Jurkat, Clone E6-1 (cell line): ENCODE measurements around the gene GRIK3.

Experiments used
- DNase-seq: peaks from one replicate; pipeline ENCODE4 v3.0.0-alpha.2; 2011; ENCODE audit warnings: low read depth, low spot score
- H3K4me3 ChIP-seq: 2 replicates; pipeline ENCODE4 v1.5.1; 2011; ENCODE audit warnings: mild to moderate bottlenecking, low read length, control low read depth, moderate library complexity

Gene GRIK3

DNA sequence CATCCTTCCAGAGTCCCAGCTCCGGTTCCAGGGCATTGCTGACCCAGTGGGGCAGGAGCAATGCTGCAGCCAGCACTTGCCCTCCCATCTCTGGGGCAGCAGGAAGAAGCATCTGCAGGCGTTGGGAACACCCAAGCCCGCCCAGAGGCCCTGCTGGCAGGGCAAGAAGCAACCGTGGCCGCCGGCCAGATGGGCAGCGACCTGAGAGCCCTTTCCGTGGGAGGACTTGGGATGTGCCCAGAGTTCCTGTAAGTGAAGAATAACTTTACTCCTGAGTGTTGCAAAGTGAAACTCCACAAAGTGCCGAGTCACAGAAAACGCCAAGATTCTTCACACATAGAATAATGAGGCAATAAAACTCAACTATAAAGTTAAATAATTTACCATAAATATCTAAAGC is 46.0 kb downstream of the GRIK3 start:
- no peak overlapping the region for H3K4me3 ChIP-seq
- DNase-seq, result no peak

GRCh38 chr1:36987276-36987675 is 47.0 kb downstream of the GRIK3 start:
- H3K4me3 ChIP-seq, result no peak overlapping the region
- no peak for DNase-seq

- no peak for DNase-seq
Observed at GRCh38 chr1:36986241-36986985, 47.9 kb downstream of the GRIK3 start.

GRCh38 chr1:36984675-36985074 is 49.6 kb downstream of the GRIK3 start:
- no peak overlapping the region for H3K4me3 ChIP-seq
- no peak for DNase-seq

More at GRCh38 chr1:36986241-36986985, 47.9 kb downstream of the GRIK3 start:
- H3K4me3 ChIP-seq, result no peak overlapping the region

- H3K4me3 ChIP-seq, result no peak overlapping the region
- DNase-seq, result no peak
Observed at GRCh38 chr1:36984026-36984425, 50.3 kb downstream of the GRIK3 start.

- H3K4me3 ChIP-seq, result no peak overlapping the region
- no peak for DNase-seq
Observed at GRCh38 chr1:36982709-36983108, 51.6 kb downstream of the GRIK3 start.

- no peak overlapping the region for H3K4me3 ChIP-seq
- no peak for DNase-seq
Observed at GRCh38 chr1:36981771-36982622, 52.3 kb downstream of the GRIK3 start.

DNA sequence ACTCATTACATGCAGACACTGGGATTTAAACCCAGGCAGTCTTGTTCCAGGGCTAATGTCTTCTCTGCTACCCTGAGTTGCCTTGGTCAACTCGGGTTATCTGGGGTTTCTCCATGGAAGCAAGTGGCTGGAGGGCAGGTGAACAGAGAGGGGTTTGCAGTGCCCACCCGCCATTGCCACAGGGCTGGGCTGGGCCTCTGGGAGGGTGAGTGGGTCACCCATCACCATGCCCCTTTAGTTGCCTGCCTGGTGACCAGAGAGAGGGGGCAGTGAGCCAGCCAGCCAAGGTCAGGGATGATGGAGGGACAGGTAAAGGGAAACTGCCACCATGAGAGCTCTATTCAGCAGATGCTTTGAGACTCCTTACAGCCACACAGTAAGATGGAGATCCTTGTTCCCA is 53.2 kb downstream of the GRIK3 start:
- H3K4me3 ChIP-seq, result no peak overlapping the region
- no peak for DNase-seq

GRCh38 chr1:36977731-36978406 is 56.4 kb downstream of the GRIK3 start:
- no peak overlapping the region for H3K4me3 ChIP-seq
- DNase-seq, result no peak

- DNase-seq, result no peak
- H3K4me3 ChIP-seq, result no peak overlapping the region
Observed at GRCh38 chr1:36975642-36976041, 58.7 kb downstream of the GRIK3 start.

DNA sequence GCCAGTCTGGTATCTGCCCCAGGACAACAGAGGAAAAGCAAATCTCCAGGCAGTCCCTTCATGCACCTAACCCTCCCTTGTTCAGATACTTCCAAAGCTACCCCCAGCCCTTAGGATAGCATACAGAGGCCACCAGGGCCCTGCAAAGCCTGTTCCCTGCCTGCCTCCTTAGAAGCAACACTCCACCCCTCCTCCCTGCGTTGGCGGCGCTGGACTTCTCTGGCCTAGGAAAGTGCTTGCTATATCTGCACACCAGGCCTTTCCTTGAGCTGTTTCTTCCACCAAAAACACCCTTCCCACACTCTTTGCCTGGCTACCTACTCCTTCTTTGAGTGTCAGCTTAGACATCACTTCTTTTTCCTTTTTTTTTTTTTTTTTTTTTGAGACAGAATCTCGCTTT is 61.3 kb downstream of the GRIK3 start:
- no peak for DNase-seq
- H3K4me3 ChIP-seq, result no peak overlapping the region

DNA sequence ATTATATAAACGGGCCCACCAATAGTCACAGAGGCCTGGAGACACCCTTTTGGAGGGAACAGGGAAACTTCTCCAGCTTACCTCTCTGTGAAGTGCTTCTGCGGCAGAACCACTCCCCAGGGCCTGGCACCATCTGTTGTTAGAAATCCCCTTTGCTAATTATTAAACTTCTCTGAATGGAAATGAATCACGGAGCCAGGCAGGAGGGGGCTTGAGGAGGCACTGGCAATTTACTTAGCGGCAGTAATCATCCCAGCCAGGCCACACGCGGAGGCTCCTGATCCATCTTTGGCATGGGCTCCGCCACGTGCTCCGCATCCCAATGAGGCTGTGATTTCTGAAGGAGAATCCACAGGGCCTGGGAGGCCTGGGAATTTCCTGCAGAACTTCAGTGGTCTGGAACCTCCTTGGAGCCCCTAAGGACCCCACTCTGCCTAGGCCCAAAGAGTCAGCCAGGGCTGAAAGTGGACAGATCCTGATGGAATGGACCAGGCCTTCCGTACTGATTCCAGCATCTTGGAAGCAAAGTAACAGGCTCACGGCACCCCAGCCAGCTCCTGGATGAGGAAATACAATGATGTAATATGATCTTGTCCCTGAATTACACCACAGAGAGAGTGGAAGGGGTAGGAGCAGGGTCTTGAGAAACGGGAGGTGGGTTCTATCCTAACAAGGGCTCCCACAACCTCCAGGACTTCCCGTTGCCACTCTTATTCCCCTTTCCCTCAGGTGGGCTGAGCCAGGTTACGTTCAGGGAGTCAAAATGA is 62.3 kb downstream of the GRIK3 start:
- no peak for DNase-seq
- H3K4me3 ChIP-seq, result no peak overlapping the region

DNA sequence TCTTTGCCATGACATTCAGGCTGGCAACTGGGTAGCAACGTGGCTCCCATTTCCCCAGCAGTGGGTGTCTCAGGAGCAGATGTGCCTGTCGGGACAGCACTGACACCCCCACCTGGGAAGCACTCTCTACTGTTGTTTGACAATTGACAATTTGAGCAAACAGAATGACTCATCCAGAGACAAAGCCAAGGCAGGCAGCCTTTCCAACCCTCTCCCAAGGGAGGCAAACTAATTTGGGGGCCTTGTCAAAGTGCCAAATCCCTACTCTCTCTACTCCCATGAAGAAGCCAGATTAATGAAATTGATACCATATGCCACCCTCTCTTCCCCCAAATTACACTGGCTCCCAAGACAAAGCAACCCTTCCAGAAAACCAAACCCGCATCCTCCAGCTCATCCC is 65.6 kb downstream of the GRIK3 start:
- no peak for DNase-seq
- H3K4me3 ChIP-seq, result no peak overlapping the region

GRCh38 chr1:36966242-36966641 is 68.1 kb downstream of the GRIK3 start:
- no peak for DNase-seq
- H3K4me3 ChIP-seq, result no peak overlapping the region

- H3K4me3 ChIP-seq, result no peak overlapping the region
- no peak for DNase-seq
Observed at GRCh38 chr1:36965275-36966159, 68.8 kb downstream of the GRIK3 start.

DNA sequence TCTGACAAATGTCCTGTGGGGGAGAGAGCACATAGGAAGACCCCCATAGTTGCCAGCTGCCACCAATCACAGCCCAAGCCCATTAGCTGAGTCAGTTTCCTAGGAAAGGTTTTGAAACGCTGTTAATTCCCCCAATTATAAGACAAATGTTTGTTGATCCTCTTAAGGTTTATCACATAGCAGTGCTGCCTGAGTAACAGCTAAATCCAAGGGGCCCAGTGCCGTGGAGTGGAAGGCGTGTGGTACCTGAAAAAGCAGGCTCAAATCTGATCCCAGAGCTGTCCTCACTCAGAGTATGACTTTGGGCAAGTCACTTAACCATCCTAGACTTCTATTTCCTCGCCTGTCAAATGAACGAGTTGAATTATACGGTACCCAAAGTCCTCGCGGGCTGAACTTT is 69.5 kb downstream of the GRIK3 start:
- no peak for DNase-seq
- H3K4me3 ChIP-seq, result no peak overlapping the region

GRCh38 chr1:36963006-36963405 is 71.3 kb downstream of the GRIK3 start:
- DNase-seq, result no peak

DNA sequence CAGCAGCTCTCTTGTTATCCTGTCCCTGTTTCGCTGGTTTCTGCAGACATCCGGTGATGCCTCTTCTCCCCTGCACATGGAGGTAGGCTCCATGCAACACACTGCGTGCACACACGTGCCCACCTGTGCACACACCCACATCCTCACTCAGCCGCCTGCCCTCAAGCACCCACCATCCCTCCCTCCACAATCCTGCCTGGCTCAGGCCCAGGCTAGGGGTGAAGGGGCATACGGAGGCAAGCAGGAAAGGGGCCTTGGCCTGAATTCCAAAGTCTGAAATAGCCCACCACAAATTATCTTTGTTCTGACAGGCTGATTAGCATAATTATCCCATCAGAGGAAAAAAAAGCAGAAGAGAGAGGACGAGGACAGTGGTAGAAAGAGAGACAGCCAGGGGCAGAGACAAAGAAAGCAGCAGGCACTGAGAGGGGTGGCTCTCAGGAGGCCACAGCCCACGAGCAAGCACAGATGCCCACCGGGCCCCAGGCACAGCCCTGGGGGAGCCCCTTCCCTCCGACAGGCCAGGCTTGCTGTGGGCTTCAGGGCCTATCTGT is 73.2 kb downstream of the GRIK3 start:
- DNase-seq, result no peak

More at GRCh38 chr1:36963006-36963405, 71.3 kb downstream of the GRIK3 start:
- no peak overlapping the region for H3K4me3 ChIP-seq

More for the DNA sequence above, 73.2 kb downstream of the GRIK3 start:
- H3K4me3 ChIP-seq, result no peak overlapping the region
